H1 (cell line): ENCODE measurements around the gene RNU5D-1. TPM values are rescaled to one million over a fixed set of nuclear protein-coding genes. Genes with fewer than 3 reads are reported as not detected.

Experiments used
- CTCF ChIA-PET: fragments of 300-600 bp; sonication (Branson Sonifier 250); formaldehyde crosslinking; loops from one replicate; lab custom pipeline; 2021; ENCODE audit not compliant: partially characterized antibody; lab: Charles Lee
- POLR2A ChIA-PET: fragments of 300-600 bp; sonication (Branson Sonifier 250); formaldehyde crosslinking; loops from one replicate; lab custom pipeline; 2021; ENCODE audit warnings: inconsistent platforms; ENCODE audit not compliant: partially characterized antibody; lab: Charles Lee
- DNase-seq, 2 experiments: peaks; one replicate each; pipeline versions ENCODE4 v3.0.0 to v3.0.0-alpha.2; 2010 to 2022; ENCODE audit warnings: low spot score in 2 of 2, low read depth in 1 of 2, mixed read lengths in 1 of 2
- FAIRE-seq: peaks from 2 replicates; lab custom pipeline; 2011; peaks lifted over from hg19 to GRCh38; lab: Jason Lieb, UNC
- H2AFZ ChIP-seq: 2 replicates; pipeline ENCODE4 v1.8.1; 2012; ENCODE audit warnings: low read length, inconsistent platforms
- H2AK5ac ChIP-seq: 2 replicates; pipeline ENCODE4 v1.6.1; 2013; ENCODE audit warnings: low read depth, low read length
- H2BK120ac ChIP-seq: replicated peaks from 2 replicates; pipeline ENCODE3; 2013; ENCODE audit warnings: low read depth, low read length, inconsistent platforms
- H2BK12ac ChIP-seq: 2 replicates; pipeline ENCODE4 v1.6.1; 2013; ENCODE audit warnings: low read depth, low read length
- H2BK15ac ChIP-seq: 2 replicates; pipeline ENCODE4 v1.6.1; 2013; ENCODE audit warnings: low read length
- H2BK20ac ChIP-seq: 2 replicates; pipeline ENCODE4 v1.6.1; 2013; ENCODE audit warnings: low read length
- H2BK5ac ChIP-seq: 2 replicates; pipeline ENCODE4 v1.6.1; 2013; ENCODE audit warnings: low read depth, low read length
- H3K14ac ChIP-seq: 2 replicates; pipeline ENCODE4 v1.6.1; 2013; ENCODE audit warnings: inconsistent platforms; ENCODE audit not compliant: insufficient read length
- H3K18ac ChIP-seq: 2 replicates; pipeline ENCODE4 v1.6.1; 2013; ENCODE audit warnings: low read length; ENCODE audit errors: extremely low read depth
- H3K23ac ChIP-seq: 2 replicates; pipeline ENCODE4 v1.6.1; 2013; ENCODE audit warnings: inconsistent platforms; ENCODE audit not compliant: insufficient read length
- H3K23me2 ChIP-seq: 2 replicates; pipeline ENCODE4 v1.6.1; 2013; ENCODE audit warnings: low read depth, low read length
- H3K27ac ChIP-seq: 2 replicates; pipeline ENCODE4 v1.6.1; 2011; ENCODE audit warnings: low read depth, low read length, inconsistent platforms
- H3K27me3 ChIP-seq, 4 experiments: replicated peaks in 1 of 4; 1 replicate in 1 of 4; 2 replicates in 3 of 4; pipeline versions ENCODE4 v1.6.1 to v1.8.1; 2011 to 2013; ENCODE audit warnings: low read length in 3 of 4, mild to moderate bottlenecking in 3 of 4, inconsistent platforms in 2 of 4, mixed read lengths in 2 of 4, moderate library complexity in 1 of 4; ENCODE audit not compliant: control insufficient read depth in 3 of 4, insufficient read depth in 3 of 4; ENCODE audit errors: extremely low read depth in 1 of 4
- H3K36me3 ChIP-seq, 4 experiments: 2 replicates each; pipeline versions ENCODE4 v1.6.1 to v1.8.1; 2011 to 2013; ENCODE audit warnings: mild to moderate bottlenecking in 4 of 4, low read length in 3 of 4, moderate library complexity in 2 of 4, control low read depth in 1 of 4, inconsistent platforms in 1 of 4; ENCODE audit not compliant: insufficient read depth in 4 of 4, control insufficient read depth in 2 of 4
- H3K4ac ChIP-seq: replicated peaks from 2 replicates; pipeline ENCODE3; 2013; ENCODE audit warnings: low read length, low read depth, mixed read lengths, inconsistent platforms; ENCODE audit not compliant: insufficient read length
- H3K4me1 ChIP-seq, 4 experiments: replicated peaks in 1 of 4; 1 replicate in 1 of 4; 2 replicates in 3 of 4; pipeline versions ENCODE4 v1.6.1 to v1.8.1; 2011 to 2013; ENCODE audit warnings: low read length in 3 of 4, inconsistent platforms in 2 of 4, mixed read lengths in 1 of 4; ENCODE audit not compliant: insufficient read depth in 4 of 4, control insufficient read depth in 3 of 4
- H3K4me2 ChIP-seq, 2 experiments: 2 replicates each; pipeline versions ENCODE4 v1.6.1 to v1.8.1; 2011 to 2013; ENCODE audit warnings: low read depth in 2 of 2, low read length in 2 of 2, control low read depth in 1 of 2, inconsistent platforms in 1 of 2, mild to moderate bottlenecking in 1 of 2; ENCODE audit not compliant: insufficient read depth in 1 of 2
- H3K4me3 ChIP-seq, 4 experiments: fragments of 200-600, 300-600 bp in 1 of 4; sonication (generic), shearing (Covaris generic), sonication (Bioruptor Twin) in 1 of 4; 2 replicates each; pipeline versions ENCODE4 v1.5.1 to v1.8.1; 2011 to 2016; ENCODE audit warnings: low read length in 4 of 4, low read depth in 3 of 4, control low read depth in 2 of 4, inconsistent platforms in 2 of 4, mild to moderate bottlenecking in 2 of 4, mixed read lengths in 1 of 4, moderate library complexity in 1 of 4; ENCODE audit not compliant: insufficient read depth in 2 of 4; ENCODE audit errors: extremely low read depth in 1 of 4
- H3K56ac ChIP-seq: replicated peaks from 2 replicates; pipeline ENCODE3; 2013; ENCODE audit warnings: low read depth, mild to moderate bottlenecking, mixed read lengths, low read length, inconsistent platforms; ENCODE audit not compliant: insufficient read length
- H3K79me1 ChIP-seq: 2 replicates; pipeline ENCODE4 v1.6.1; 2013; ENCODE audit warnings: low read depth, low read length, control low read depth
- H3K79me2 ChIP-seq, 2 experiments: 2 replicates each; pipeline versions ENCODE4 v1.6.1 to v1.8.1; 2012 to 2013; ENCODE audit warnings: low read length in 2 of 2, mild to moderate bottlenecking in 2 of 2, inconsistent platforms in 1 of 2; ENCODE audit not compliant: insufficient read depth in 2 of 2, control insufficient read depth in 1 of 2
- H3K9ac ChIP-seq, 4 experiments: replicated peaks in 1 of 4; 1 replicate in 1 of 4; 2 replicates in 3 of 4; pipeline versions ENCODE4 v1.6.1 to v1.8.1; 2011 to 2013; ENCODE audit warnings: low read depth in 3 of 4, low read length in 3 of 4, control low read depth in 2 of 4, mild to moderate bottlenecking in 2 of 4, moderate library complexity in 2 of 4, inconsistent platforms in 1 of 4; ENCODE audit errors: extremely low read depth in 1 of 4
- H3K9me3 ChIP-seq, 2 experiments: 2 replicates each; pipeline versions ENCODE4 v1.6.1 to v1.8.1; 2012 to 2013; ENCODE audit warnings: mild to moderate bottlenecking in 2 of 2, moderate library complexity in 2 of 2, control low read depth in 1 of 2, inconsistent platforms in 1 of 2, low read depth in 1 of 2, low read length in 1 of 2, mixed read lengths in 1 of 2; ENCODE audit not compliant: insufficient read depth in 2 of 2
- H4K20me1 ChIP-seq, 2 experiments: replicated peaks in 1 of 2; 2 replicates each; pipeline versions ENCODE3 to v1.8.1; 2011 to 2013; ENCODE audit warnings: inconsistent platforms in 2 of 2, low read length in 2 of 2, mild to moderate bottlenecking in 1 of 2; ENCODE audit not compliant: insufficient read depth in 2 of 2, control insufficient read depth in 1 of 2
- H4K5ac ChIP-seq: 2 replicates; pipeline ENCODE4 v1.6.1; 2013; ENCODE audit warnings: low read length, low read depth, mixed read lengths, inconsistent platforms; ENCODE audit not compliant: insufficient read length
- H4K8ac ChIP-seq: 2 replicates; pipeline ENCODE4 v1.8.0; 2013; ENCODE audit warnings: mild to moderate bottlenecking, moderate library complexity, low read length, inconsistent platforms; ENCODE audit not compliant: insufficient read depth; ENCODE audit errors: extremely low read depth
- H4K91ac ChIP-seq: replicated peaks from 2 replicates; pipeline ENCODE3; 2013; ENCODE audit warnings: low read length, mixed read lengths, inconsistent platforms; ENCODE audit not compliant: insufficient read length
- BACH1 ChIP-seq: IDR thresholded peaks from 2 replicates; pipeline ENCODE4 v1.6.1; 2012; ENCODE audit warnings: low read length, improper control_type of control experiment
- CBX5 ChIP-seq: fragments of 300-800, 300-1000 bp; sonication (generic); IDR thresholded peaks from 2 replicates; pipeline ENCODE4 v1.7.1; 2016; ENCODE audit warnings: antibody characterized with exemption, low read length, low read depth
- CHD2 ChIP-seq: IDR thresholded peaks from 2 replicates; pipeline ENCODE4 v1.6.1; 2012; ENCODE audit warnings: low read length, improper control_type of control experiment
- CTBP2 ChIP-seq: IDR thresholded peaks from 2 replicates; pipeline ENCODE4 v1.7.0; 2011; ENCODE audit warnings: borderline replicate concordance, mild to moderate bottlenecking, moderate library complexity, mixed read lengths, low read length; ENCODE audit not compliant: insufficient read depth, insufficient read length
- EP300 ChIP-seq, 2 experiments: IDR thresholded peaks; 1 replicate in 1 of 2; 2 replicates in 1 of 2; pipeline ENCODE4 v1.6.1; 2011 to 2012; ENCODE audit warnings: low read depth in 2 of 2, low read length in 2 of 2, mild to moderate bottlenecking in 2 of 2, borderline replicate concordance in 1 of 2, inconsistent platforms in 1 of 2, moderate library complexity in 1 of 2
- GABPA ChIP-seq: IDR thresholded peaks from 2 replicates; pipeline ENCODE4 v1.6.1; 2011; ENCODE audit warnings: mild to moderate bottlenecking, low read length, moderate library complexity, borderline replicate concordance; ENCODE audit not compliant: insufficient read depth
- JUN ChIP-seq: IDR thresholded peaks from 2 replicates; pipeline ENCODE4 v1.6.1; 2011; ENCODE audit warnings: low read depth, mild to moderate bottlenecking, improper control_type of control experiment, low read length
- MAFK ChIP-seq: IDR thresholded peaks from 2 replicates; pipeline ENCODE4 v1.6.1; 2012; ENCODE audit warnings: low read depth, mild to moderate bottlenecking, improper control_type of control experiment, low read length
- NRF1 ChIP-seq: IDR thresholded peaks from 2 replicates; pipeline ENCODE4 v1.6.1; 2011; ENCODE audit warnings: mild to moderate bottlenecking, low read depth, low read length, improper control_type of control experiment
- RBBP5 ChIP-seq: IDR thresholded peaks from 2 replicates; pipeline ENCODE4 v1.7.1; 2012; ENCODE audit warnings: low read depth, mild to moderate bottlenecking, inconsistent platforms, low read length, moderate library complexity, borderline replicate concordance
- RFX5 ChIP-seq: IDR thresholded peaks from 2 replicates; pipeline ENCODE4 v1.6.1; 2011; ENCODE audit warnings: low read depth, low read length, improper control_type of control experiment, borderline replicate concordance
- SIN3A ChIP-seq, 2 experiments: IDR thresholded peaks in 1 of 2; conservative IDR thresholded peaks in 1 of 2; 2 replicates each; pipeline ENCODE4 v1.6.1; 2011 to 2012; ENCODE audit warnings: low read length in 2 of 2, improper control_type of control experiment in 1 of 2, low read depth in 1 of 2, mild to moderate bottlenecking in 1 of 2
- SUZ12 ChIP-seq: fragments of 200-600 bp; sonication (generic); IDR thresholded peaks from 2 replicates; pipeline ENCODE4 v1.6.1; 2012; ENCODE audit warnings: mild to moderate bottlenecking, inconsistent platforms, low read length, moderate library complexity, mixed read lengths
- WGBS, 2 experiments: shearing (Covaris generic) in 1 of 2; methylation state at CpG; one replicate each; pipeline versions ENCODE4 v1.1.6 to v1.1.7; 2013 to 2015; ENCODE audit warnings: low lambda C conversion rate in 2 of 2, mixed read lengths in 2 of 2, inconsistent platforms in 1 of 2, low coverage in 1 of 2, missing lambda C conversion rate in 1 of 2; ENCODE audit not compliant: insufficient replicate concordance in 2 of 2, insufficient coverage in 1 of 2, insufficient read length in 1 of 2; ENCODE audit errors: extremely low coverage in 1 of 2, missing lambda C conversion rate in 1 of 2; 5-methylcytosine and 5-hydroxymethylcytosine counted together
- polyA plus RNA-seq, 7 experiments: library from polyadenylated mRNA; depleted of rRNA in 3 of 7; stranded (reverse) in 5 of 7; unstranded in 2 of 7; fragments of >200 nt in 5 of 7; fragments of 200-250 nt in 2 of 7; gene quantifications; 1 replicate in 5 of 7; 2 replicates in 1 of 7; 4 replicates in 1 of 7; pipeline versions ENCODE4 v1.2.1 to v1.2.3, GENCODE V29; 2011 to 2013; ENCODE audit warnings: missing spikeins in 2 of 7, mixed read lengths in 2 of 7
- total RNA-seq: library from RNA; stranded (reverse); fragmentation: NEBNext Ultra II Directional; extraction: Animal tissue kit (Norgen Biotek cat#: 25700); gene quantifications from 2 replicates; pipeline ENCODE4 v1.2.1, GENCODE V29; 2021

RNU5D-1 gene
- total and polyA plus RNA-seq, 2 of the 8 experiments (the other 6 are each of a cell fraction or from before 2014, with no cell fraction given), result under 0.01 TPM; not detected in 1

DNA sequence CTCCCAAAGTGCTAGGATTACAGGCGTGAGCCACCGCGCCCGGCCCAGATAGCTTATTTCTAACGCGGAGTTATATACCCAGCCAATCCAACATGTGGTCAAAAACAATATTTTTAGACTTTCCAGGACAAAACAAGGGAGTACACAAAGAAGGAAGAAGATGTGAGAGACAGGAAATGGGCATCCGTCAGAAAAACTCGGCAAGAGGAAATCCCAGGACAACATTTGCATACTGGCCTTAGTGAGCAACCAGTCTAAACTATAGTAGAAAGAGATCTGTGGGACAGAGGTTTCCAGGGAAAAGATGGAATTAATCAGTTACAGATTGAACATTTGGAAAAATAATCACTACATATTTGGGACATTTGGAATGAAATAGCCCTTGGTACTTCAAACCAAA is 45.1 kb downstream of the RNU5D-1 start:
- H3K18ac ChIP-seq, result no peak overlapping the region
- FAIRE-seq (no peak), DNase-seq (no peak)
- H2BK120ac ChIP-seq, result no peak overlapping the region
- POLR2A ChIA-PET, result interaction anchor here (0.6 kb wide), 1 partner anchor 25 kb away, joined by 3 read pairs; no protein-coding TSS in a partner anchor
- H3K4me2 ChIP-seq, result no peak overlapping the region
- H2AFZ ChIP-seq, result no peak overlapping the region
- no peaks in the 10 kb centered on the region for H3K79me2 ChIP-seq
- no peak overlapping the region for H4K91ac ChIP-seq
- no peaks in the 10 kb centered on the region for H3K36me3 ChIP-seq
- no peak overlapping the region for H2BK20ac ChIP-seq
- H3K9me3 ChIP-seq, result no peaks in the 10 kb centered on the region
- H3K23ac ChIP-seq, result no peak overlapping the region
- no peak overlapping the region for H3K14ac ChIP-seq
- H2BK5ac ChIP-seq, result no peak overlapping the region
- no peak overlapping the region for H3K56ac ChIP-seq
- WGBS, 2 experiments, result 91% methylated on average over 8 of the region's 8 CpGs; no CpG with 5 or more reads in 1 of the 2 experiments
- no peak overlapping the region for H2BK15ac ChIP-seq
- H3K27ac ChIP-seq, result no peak overlapping the region
- CTCF ChIA-PET, result interaction anchor here (0.8 to 2.5 kb wide), 4 partner anchors 10 to 46 kb away, joined by 3 to 6 read pairs (median 6); no protein-coding TSS in a partner anchor
- no peak overlapping the region for H2AK5ac ChIP-seq
- H3K4ac ChIP-seq, result no peak overlapping the region
- H3K4me1 ChIP-seq, result peaks cover 1 to 17% (median 12%) of the 10 kb centered on the region in 4 experiments; a peak in 5 of 7 replicates
- H3K27me3 ChIP-seq, result no peaks in the 10 kb centered on the region
- H4K8ac ChIP-seq, result no peak overlapping the region
- no peaks in the 10 kb centered on the region for H3K23me2 ChIP-seq
- H2BK12ac ChIP-seq, result no peak overlapping the region
- TF ChIP-seq RFX5, result no peak
- no peak for TF ChIP-seq SUZ12
- no peak for TF ChIP-seq MAFK
- no peak for TF ChIP-seq RBBP5
- no peak for TF ChIP-seq GABPA
- TF ChIP-seq CBX5, result no peak
- no peak for TF ChIP-seq EP300 (IDR thresholded peaks at IDR 0.05; ENCODE audit: borderline replicate concordance in 1 of 2, low read depth in 2 of 2, low read length in 2 of 2)
- TF ChIP-seq BACH1, result no peak
- no peak for TF ChIP-seq CHD2
- no peak for TF ChIP-seq CTBP2
- TF ChIP-seq JUN, result no peak
- TF ChIP-seq SIN3A (conservative IDR thresholded peaks at IDR 0.05 in 1 of 2, IDR thresholded peaks at IDR 0.05 in 1 of 2; ENCODE audit: low read depth in 1 of 2, low read length in 2 of 2), result no peak
- no peak for TF ChIP-seq NRF1
- TF ChIP-seq, all 59 proteins: peak for 0
- H3K4me3 ChIP-seq, result no peak overlapping the region
- H3K79me1 ChIP-seq, result no peaks in the 10 kb centered on the region
- no peaks in the 10 kb centered on the region for H4K20me1 ChIP-seq
- no peak overlapping the region for H4K5ac ChIP-seq
- no peak overlapping the region for H3K9ac ChIP-seq
